Naive B cell (primary cell): Measurements from ENCODE around the gene CWC22. TPM values are rescaled to one million over a fixed set of nuclear protein-coding genes. Genes with fewer than 3 reads are reported as not detected.

ENCODE experiments used
- polyA plus RNA-seq, 6 donors: library from polyadenylated mRNA; unstranded; fragments of 300-500 nt; fragmentation: Illumina TruSeq; gene quantifications; one replicate each; pipeline ENCODE4 v1.2.3, GENCODE V29; 2021; ENCODE audit warnings: low read depth in 6 of 6

CWC22 gene
- polyA plus RNA-seq, 6 donors from 2014 or later: 12.8 to 44.7 (median 30.8) TPM

Other genes starting within 250 kb of the CWC22 start
- gene ZNF385B, start 145.7 kb downstream of the CWC22 start, polyA plus RNA-seq: not detected